ENCODE results near the gene NLRP6.

- TF ChIP-seq POLR2AphosphoS5 (IDR thresholded peaks at IDR 0.05) (no peak), POLR2A (IDR thresholded peaks at IDR 0.05) (no peak)
- TF ChIP-seq, protein P1, sequence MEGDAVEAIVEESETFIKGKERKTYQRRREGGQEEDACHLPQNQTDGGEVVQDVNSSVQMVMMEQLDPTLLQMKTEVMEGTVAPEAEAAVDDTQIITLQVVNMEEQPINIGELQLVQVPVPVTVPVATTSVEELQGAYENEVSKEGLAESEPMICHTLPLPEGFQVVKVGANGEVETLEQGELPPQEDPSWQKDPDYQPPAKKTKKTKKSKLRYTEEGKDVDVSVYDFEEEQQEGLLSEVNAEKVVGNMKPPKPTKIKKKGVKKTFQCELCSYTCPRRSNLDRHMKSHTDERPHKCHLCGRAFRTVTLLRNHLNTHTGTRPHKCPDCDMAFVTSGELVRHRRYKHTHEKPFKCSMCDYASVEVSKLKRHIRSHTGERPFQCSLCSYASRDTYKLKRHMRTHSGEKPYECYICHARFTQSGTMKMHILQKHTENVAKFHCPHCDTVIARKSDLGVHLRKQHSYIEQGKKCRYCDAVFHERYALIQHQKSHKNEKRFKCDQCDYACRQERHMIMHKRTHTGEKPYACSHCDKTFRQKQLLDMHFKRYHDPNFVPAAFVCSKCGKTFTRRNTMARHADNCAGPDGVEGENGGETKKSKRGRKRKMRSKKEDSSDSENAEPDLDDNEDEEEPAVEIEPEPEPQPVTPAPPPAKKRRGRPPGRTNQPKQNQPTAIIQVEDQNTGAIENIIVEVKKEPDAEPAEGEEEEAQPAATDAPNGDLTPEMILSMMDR (IDR thresholded peaks at IDR 0.05): no peak
Observed at GRCh38 chr11:249062-249461, 29.1 kb upstream of the NLRP6 start.

Measured in transverse colon (tissue), 4 donors.